ENCODE measurements around the gene CADPS2. TPM values are rescaled to one million over a fixed set of nuclear protein-coding genes. Genes with fewer than 3 reads are reported as not detected.

The CADPS2 gene
- total RNA-seq, 6 donors from 2014 or later: 33.3 to 74.7 (median 45.7) TPM

- 83 to 89% methylated on average over 1 of the region's 1 CpG for WGBS, 2 donors
- DNase-seq: peak in 1 of 2 donors; percentile 35
- TF ChIP-seq POLR2A (IDR thresholded peaks at IDR 0.05): no peak
- no peak for TF ChIP-seq EP300 (IDR thresholded peaks at IDR 0.05)
- TF ChIP-seq POLR2AphosphoS5 (IDR thresholded peaks at IDR 0.05): no peak
- no peak for TF ChIP-seq CTCF (IDR thresholded peaks at IDR 0.05)
- Histone ChIP-seq H3K4me3 (no peak overlapping the region), H3K27me3 (no peaks in the 10 kb centered on the region), H3K4me1 (peaks cover 0 to 4% (median 0%) of the 10 kb centered on the region in 4 donors), H3K27ac (no peak overlapping the region), H3K36me3 (peaks cover 0 to 4% (median 0%) of the 10 kb centered on the region in 4 donors), H3K9me3 (no peaks in the 10 kb centered on the region)
- peak; percentile 63 to 78 for ATAC-seq (ENCODE audit: low FRiP score in 2 of 2)
Observed at GRCh38 chr7:122412883-122413282, 473.4 kb downstream of the CADPS2 start.

- DNase-seq (no peak), ATAC-seq (ENCODE audit: low FRiP score in 2 of 2) (no peak)
- Histone ChIP-seq H3K36me3 (peaks cover 0 to 5% (median 0%) of the 10 kb centered on the region in 4 donors), H3K27me3 (no peaks in the 10 kb centered on the region), H3K4me3 (no peak overlapping the region), H3K4me1 (peaks cover 0 to 4% (median 0%) of the 10 kb centered on the region in 4 donors), H3K9me3 (no peaks in the 10 kb centered on the region), H3K27ac (no peak overlapping the region)
- 64 to 74% methylated on average over 6 of the region's 6 CpGs for WGBS, 2 donors
- TF ChIP-seq POLR2AphosphoS5 (IDR thresholded peaks at IDR 0.05) (no peak), POLR2A (IDR thresholded peaks at IDR 0.05) (no peak)
Observed at GRCh38 chr7:122412441-122412840, 473.8 kb downstream of the CADPS2 start.

GRCh38 chr7:122407195-122407594, 479.1 kb downstream of the CADPS2 start:
- Histone ChIP-seq H3K4me1 (no peaks in the 10 kb centered on the region), H3K4me3 (no peak overlapping the region), H3K9me3 (no peaks in the 10 kb centered on the region), H3K27me3 (no peaks in the 10 kb centered on the region), H3K36me3 (peaks cover 0 to 17% (median 2%) of the 10 kb centered on the region in 4 donors), H3K27ac (no peak overlapping the region)
- DNase-seq: no peak
- no peak for ATAC-seq (ENCODE audit: low FRiP score in 2 of 2)
- TF ChIP-seq CTCF (IDR thresholded peaks at IDR 0.05) (no peak), POLR2AphosphoS5 (IDR thresholded peaks at IDR 0.05) (no peak), POLR2A (IDR thresholded peaks at IDR 0.05) (no peak), EP300 (IDR thresholded peaks at IDR 0.05) (no peak)
- 87 to 95% methylated on average over 6 of the region's 6 CpGs for WGBS, 2 donors

- DNase-seq (no peak), ATAC-seq (ENCODE audit: low FRiP score in 2 of 2) (no peak)
- Histone ChIP-seq H3K36me3 (peaks cover 0 to 17% (median 2%) of the 10 kb centered on the region in 4 donors), H3K4me1 (no peaks in the 10 kb centered on the region), H3K9me3 (no peaks in the 10 kb centered on the region), H3K27me3 (no peaks in the 10 kb centered on the region), H3K4me3 (no peak overlapping the region), H3K27ac (no peak overlapping the region)
- TF ChIP-seq EP300 (IDR thresholded peaks at IDR 0.05) (no peak), POLR2AphosphoS5 (IDR thresholded peaks at IDR 0.05) (no peak), POLR2A (IDR thresholded peaks at IDR 0.05) (no peak), CTCF (IDR thresholded peaks at IDR 0.05) (no peak)
- WGBS, 2 donors: 95 to 96% methylated on average over 1 of the region's 1 CpG
Observed at GRCh38 chr7:122403113-122403512, 483.1 kb downstream of the CADPS2 start.

- no peak overlapping the region for H3K4me3 ChIP-seq
- H3K9me3 ChIP-seq: no peaks in the 10 kb centered on the region
- peaks cover 0 to 14% (median 2%) of the 10 kb centered on the region in 4 donors for H3K36me3 ChIP-seq
- WGBS, 2 donors: 76 to 78% methylated on average over 4 of the region's 4 CpGs
- TF ChIP-seq CTCF (IDR thresholded peaks at IDR 0.05): no peak
- no peak overlapping the region for H3K27ac ChIP-seq
- no peaks in the 10 kb centered on the region for H3K4me1 ChIP-seq
- no peak for ATAC-seq (ENCODE audit: low FRiP score in 2 of 2)
- no peak for DNase-seq
- no peaks in the 10 kb centered on the region for H3K27me3 ChIP-seq
Observed at GRCh38 chr7:122402235-122402634, 484.0 kb downstream of the CADPS2 start.
